NB4 (cell line): ENCODE results near the gene IGF2BP3.

ENCODE experiments used
- DNase-seq: peaks from one replicate; pipeline ENCODE4 v3.0.0; 2010; ENCODE audit warnings: low read depth
- H3K4me3 ChIP-seq: one replicate; pipeline ENCODE4 v1.5.1; 2011; ENCODE audit warnings: mild to moderate bottlenecking, low read depth, low read length, moderate library complexity
- CTCF ChIP-seq: IDR thresholded peaks from one replicate; pipeline ENCODE4 v1.5.1; 2012; ENCODE audit warnings: low read depth, low read length
- MAX ChIP-seq: IDR thresholded peaks from 2 replicates; pipeline ENCODE4 v1.6.1; 2011; ENCODE audit warnings: low read depth, low read length
- MYC ChIP-seq: IDR thresholded peaks from 2 replicates; pipeline ENCODE4 v1.6.1; 2011; ENCODE audit warnings: low read depth, low read length
- POLR2A ChIP-seq: IDR thresholded peaks from 2 replicates; pipeline ENCODE4 v1.6.1; 2011; ENCODE audit warnings: mild to moderate bottlenecking; ENCODE audit not compliant: insufficient read length; ENCODE audit errors: extremely low read depth

IGF2BP3 gene

GRCh38 chr7:23396222-23397015 is 73.9 kb downstream of the IGF2BP3 start:
- no peak overlapping the region for H3K4me3 ChIP-seq
- DNase-seq = no peak
- TF ChIP-seq POLR2A = no peak
- no peak for TF ChIP-seq CTCF
- TF ChIP-seq MYC = no peak
- TF ChIP-seq MAX = no peak

GRCh38 chr7:23394488-23395171 is 75.7 kb downstream of the IGF2BP3 start:
- TF ChIP-seq MAX (no peak), POLR2A (no peak), CTCF (no peak), MYC (no peak)
- no peak for DNase-seq
- no peak overlapping the region for H3K4me3 ChIP-seq

- no peak overlapping the region for H3K4me3 ChIP-seq
- no peak for DNase-seq
- no peak for TF ChIP-seq MYC
- no peak for TF ChIP-seq MAX
- no peak for TF ChIP-seq CTCF
- TF ChIP-seq POLR2A = no peak
Measured at GRCh38 chr7:23393636-23394035, 76.7 kb downstream of the IGF2BP3 start.

- H3K4me3 ChIP-seq = no peak overlapping the region
- TF ChIP-seq MYC (no peak), MAX (no peak), CTCF (no peak), POLR2A (no peak)
- no peak for DNase-seq
Measured at GRCh38 chr7:23389701-23390100, 80.6 kb downstream of the IGF2BP3 start.

- no peak for DNase-seq
- H3K4me3 ChIP-seq = no peak overlapping the region
- no peak for TF ChIP-seq CTCF
- TF ChIP-seq MAX = no peak
- TF ChIP-seq MYC = no peak
- no peak for TF ChIP-seq POLR2A
Measured at GRCh38 chr7:23387583-23387982, 82.7 kb downstream of the IGF2BP3 start.
